Stimulated activated CD8-positive, alpha-beta memory T cell treated with anti-CD3 and anti-CD28 coated beads, Interleukin-4, amount 100 ng/mL, for 1 hour (primary cell): ENCODE measurements around the gene ETFA.

ENCODE experiments used
- DNase-seq, 2 donors: peaks; one replicate each; pipeline ENCODE4 v3.0.0-alpha.2; 2020; ENCODE audit warnings: low read depth in 2 of 2, low spot score in 1 of 2

ETFA gene

GRCh38 chr15:76221085-76221767 lies 90.0 kb downstream of the ETFA start:
- no peak for DNase-seq

GRCh38 chr15:76217882-76218217 lies 93.4 kb downstream of the ETFA start:
- DNase-seq = no peak

- no peak for DNase-seq
Measured at GRCh38 chr15:76217029-76217881, 94.0 kb downstream of the ETFA start.

GRCh38 chr15:76215634-76216033 lies 95.6 kb downstream of the ETFA start:
- no peak for DNase-seq

DNA sequence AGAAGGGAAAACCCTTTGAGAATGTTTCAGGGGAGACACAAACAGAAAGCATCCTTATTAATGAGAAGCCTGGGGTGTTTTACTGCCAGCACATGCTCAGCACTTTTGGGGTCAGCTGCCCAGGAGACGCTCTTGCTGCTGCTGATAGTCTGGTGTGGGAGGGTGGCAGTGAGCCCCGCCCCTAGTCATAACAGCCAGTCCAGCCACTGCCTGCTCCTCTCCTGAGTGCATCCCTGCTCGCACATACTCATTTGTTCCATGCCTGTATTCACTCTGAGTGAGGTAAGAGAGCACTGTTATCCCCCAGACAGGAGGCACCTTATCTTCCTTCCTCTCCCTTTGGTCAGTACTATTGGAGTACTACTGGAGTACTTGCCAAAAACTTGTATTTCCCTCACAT lies 101.3 kb downstream of the ETFA start:
- no peak for DNase-seq

GRCh38 chr15:76209523-76209922 lies 101.7 kb downstream of the ETFA start:
- no peak for DNase-seq

DNA sequence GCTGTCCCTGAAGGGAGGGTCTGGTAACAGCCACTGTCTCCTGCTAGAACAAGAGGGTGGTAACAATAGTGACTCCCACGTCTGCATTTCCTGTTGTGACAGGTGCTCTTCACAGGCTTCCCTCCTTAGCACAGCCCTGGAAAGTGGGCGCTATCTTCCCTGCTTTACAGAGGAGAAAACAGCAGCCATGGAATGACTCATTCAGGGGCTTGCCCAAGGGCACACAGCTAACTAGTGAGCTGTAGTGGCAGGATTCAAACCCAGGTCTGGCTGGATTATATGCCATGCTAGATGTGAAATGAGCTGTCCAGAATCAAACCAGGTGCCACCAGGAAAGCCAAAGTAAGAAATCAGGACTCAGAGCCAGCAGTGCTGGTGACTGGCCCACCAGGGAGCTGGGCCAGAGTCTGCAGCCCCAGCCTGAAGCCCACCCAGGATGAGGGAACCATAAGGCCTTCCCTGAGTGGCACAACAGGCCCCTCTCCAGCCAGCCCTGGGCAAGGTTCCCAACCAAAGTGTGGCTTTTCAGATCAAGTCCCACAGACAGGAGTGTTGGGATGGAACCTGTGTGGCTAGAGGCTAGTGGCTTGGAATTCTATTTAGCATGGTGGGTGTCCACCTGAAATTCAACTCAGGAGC lies 102.4 kb downstream of the ETFA start:
- no peak for DNase-seq

- no peak for DNase-seq
Measured at GRCh38 chr15:76208084-76208785, 103.0 kb downstream of the ETFA start.

DNA sequence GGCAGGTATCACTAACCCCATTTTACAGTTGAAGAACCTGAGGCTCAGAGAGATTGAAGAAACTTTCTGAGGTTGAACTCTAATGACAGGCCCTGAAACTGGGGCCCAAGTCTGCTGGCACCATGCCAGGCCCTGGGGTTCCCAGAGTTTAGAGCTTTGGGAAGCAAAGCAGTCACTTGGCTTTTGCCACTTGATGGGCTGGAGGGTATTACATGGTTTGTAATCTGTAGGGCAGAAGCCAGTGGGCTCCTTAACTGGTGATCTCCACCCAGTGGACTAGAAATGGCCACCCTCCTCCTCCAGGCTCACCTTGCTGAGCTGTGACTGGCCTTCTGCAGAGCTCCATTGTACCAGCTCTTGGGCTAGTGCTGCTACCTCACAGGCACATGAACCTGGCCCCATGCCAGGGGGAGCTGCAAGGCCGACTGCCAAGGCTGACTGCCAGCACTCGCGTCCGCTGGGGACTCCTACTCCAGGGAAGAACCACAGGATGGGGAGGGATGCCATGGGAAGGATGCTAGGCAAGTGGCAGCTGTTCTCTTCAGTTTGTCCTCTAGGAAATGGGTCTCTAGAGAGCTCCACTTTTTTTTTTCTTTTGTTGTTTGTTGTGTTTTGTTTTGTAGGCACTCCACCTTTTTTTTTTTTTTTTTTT lies 104.8 kb downstream of the ETFA start:
- DNase-seq = no peak

DNA sequence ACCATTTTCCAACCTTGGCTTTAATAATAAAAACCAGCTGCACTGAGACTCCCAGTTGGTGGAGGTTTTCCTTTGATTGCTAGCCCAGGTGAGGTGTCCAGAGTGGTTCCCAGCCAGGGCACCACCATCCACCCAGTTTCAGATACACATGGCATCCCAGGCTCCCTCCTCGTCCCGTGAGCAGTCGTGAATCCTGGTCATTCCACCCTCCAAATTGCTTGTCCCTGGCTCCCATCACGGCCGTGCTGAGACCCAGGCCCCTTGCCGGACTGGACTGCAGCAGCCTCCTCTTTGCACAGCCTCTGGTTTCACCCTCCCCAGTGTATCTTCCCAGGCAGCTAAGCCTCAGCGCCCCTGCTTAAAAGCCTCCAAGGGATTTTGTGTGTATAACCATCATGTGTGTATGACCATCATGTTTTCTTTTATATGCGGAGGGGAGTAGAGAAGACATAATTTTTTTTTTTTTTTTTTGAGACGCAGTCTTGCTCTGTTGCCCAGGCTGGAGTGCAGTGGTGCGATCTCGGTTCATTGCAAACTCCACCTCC lies 106.3 kb downstream of the ETFA start:
- no peak for DNase-seq

DNA sequence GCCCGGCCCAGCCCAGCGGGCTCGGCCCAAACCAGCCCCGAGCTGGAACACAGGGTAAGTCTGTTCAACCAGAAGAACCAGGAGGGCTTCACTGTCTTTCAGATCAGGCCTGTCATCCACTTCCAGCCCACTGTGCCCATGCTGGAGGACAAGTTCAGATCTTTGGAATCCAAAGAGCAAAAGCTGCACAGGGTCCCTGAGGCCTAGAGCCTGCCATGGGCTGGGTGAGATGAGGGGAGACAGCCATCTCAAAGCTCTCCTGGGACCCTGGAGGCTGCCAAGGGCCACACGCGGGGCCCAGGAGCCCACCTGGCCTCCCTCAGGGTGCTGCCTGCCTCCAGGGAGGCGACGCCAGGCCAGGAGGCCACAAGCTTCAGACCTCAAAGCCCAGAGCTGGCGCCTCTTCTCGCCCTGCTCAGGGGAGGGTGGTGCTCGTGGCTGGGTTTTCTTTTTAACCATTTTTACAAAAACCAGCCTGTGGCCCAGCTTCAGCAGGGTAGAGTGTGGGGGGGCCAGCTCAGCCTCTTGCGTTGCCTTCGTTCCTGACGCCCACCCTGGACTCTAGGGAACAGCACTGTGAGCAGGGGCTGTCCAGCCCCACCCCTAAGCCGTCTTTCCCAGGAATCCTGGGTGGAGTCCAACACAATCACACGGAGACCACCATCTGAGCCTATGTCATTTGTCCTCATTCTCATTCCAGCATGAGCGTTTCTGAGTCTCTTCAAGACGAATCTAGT lies 107.0 kb downstream of the ETFA start:
- DNase-seq = no peak

DNA sequence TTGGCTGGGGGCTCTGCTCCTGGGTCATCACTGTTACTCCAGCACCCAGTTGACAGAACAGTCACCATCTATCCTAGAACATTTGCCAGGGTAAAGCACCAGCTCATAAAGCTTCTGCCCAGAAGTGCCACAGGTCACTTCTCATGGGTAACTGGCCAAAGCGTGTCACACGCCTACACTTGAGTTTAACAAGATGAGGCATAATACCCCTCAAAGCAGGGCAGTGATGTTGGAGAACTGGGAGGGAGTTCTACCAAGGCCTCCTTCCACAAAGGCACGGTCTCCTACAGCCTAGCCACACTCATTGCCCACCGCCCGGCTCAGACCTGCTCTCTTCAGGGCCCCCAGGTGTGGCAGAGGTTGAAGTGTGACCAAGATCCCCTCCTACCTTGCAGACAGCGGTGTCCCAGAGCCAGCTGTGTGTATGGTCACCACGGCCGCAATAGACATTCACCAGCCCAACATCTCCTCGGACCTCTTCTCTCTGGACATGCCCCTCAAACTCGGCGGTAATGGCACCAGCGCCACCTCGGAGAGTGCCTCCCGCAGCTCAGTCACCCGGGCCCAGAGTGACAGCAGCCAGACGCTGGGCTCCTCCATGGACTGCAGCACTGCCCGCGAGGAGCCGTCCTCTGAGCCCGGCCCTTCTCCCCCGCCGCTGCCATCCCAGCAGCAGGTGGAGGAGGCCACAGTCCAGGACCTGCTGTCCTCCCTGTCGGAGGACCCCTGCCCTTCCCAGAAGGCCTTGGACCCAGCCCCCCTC lies 107.7 kb downstream of the ETFA start:
- no peak for DNase-seq

GRCh38 chr15:76201536-76202255 lies 109.6 kb downstream of the ETFA start:
- DNase-seq = no peak

DNA sequence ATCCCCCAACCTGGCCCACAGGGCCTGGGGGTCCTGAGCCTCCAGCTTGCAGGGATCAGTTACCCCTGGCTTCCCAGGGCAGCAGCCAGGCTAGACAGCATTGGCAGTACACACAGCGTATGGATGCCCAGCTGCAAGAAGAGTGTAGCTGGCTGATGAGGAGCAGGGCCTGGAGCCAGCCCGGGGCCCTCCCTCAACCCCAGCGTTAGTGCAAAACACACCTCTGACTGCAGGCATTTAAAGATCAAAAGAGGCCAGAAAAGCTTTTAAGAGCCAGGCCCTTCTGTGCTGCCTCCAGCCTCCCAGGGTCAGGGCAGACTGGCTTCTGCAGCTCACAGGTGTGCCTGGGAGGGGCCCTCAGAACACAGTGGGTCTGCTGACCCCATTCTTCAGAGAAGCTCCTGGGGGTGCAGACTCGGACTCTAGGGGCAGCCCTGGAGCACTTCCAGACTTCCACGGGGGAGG lies 110.6 kb downstream of the ETFA start:
- no peak for DNase-seq

GRCh38 chr15:76200083-76200465 lies 111.2 kb downstream of the ETFA start:
- no peak for DNase-seq

- DNase-seq = no peak
Measured at GRCh38 chr15:76199106-76200082, 111.9 kb downstream of the ETFA start.

GRCh38 chr15:76198456-76199105 lies 112.7 kb downstream of the ETFA start:
- no peak for DNase-seq
